Lung (tissue), 12 donors: ENCODE measurements around the gene FAM193A. TPM values are rescaled to one million over a fixed set of nuclear protein-coding genes. Genes with fewer than 3 reads are reported as not detected.

ENCODE experiments used
- ATAC-seq: fragments of 200-7000 bp; cut with Tn5 transposase; one replicate; pipeline ENCODE4 v1.9.1; 2020; ENCODE audit warnings: moderate number of reproducible peaks; ENCODE audit not compliant: insufficient read depth, low FRiP score
- DNase-seq, 3 donors: peaks; one replicate each; pipeline ENCODE4 v3.0.0-alpha.2; 2013 to 2017
- H3K27ac ChIP-seq, 2 donors: one replicate each; pipeline ENCODE4 v1.5.1; 2013; ENCODE audit warnings: mild to moderate bottlenecking in 2 of 2, moderate library complexity in 2 of 2, control low read depth in 1 of 2, inconsistent platforms in 1 of 2, low read depth in 1 of 2, low read length in 1 of 2
- H3K27me3 ChIP-seq, 3 donors: one replicate each; pipeline ENCODE4 v1.5.1; 2013; ENCODE audit warnings: low read length in 2 of 3; ENCODE audit not compliant: control insufficient read depth in 3 of 3, insufficient read depth in 3 of 3
- H3K36me3 ChIP-seq, 4 donors: one replicate each; pipeline ENCODE4 v1.5.1; 2013; ENCODE audit warnings: low read length in 4 of 4, mild to moderate bottlenecking in 1 of 4, moderate library complexity in 1 of 4; ENCODE audit not compliant: control insufficient read depth in 4 of 4, insufficient read depth in 4 of 4
- H3K4me1 ChIP-seq, 5 donors: one replicate each; pipeline ENCODE4 v1.5.1; 2013; ENCODE audit warnings: low read length in 5 of 5, mild to moderate bottlenecking in 2 of 5, moderate library complexity in 1 of 5; ENCODE audit not compliant: control insufficient read depth in 5 of 5, insufficient read depth in 5 of 5
- H3K4me3 ChIP-seq: one replicate; pipeline ENCODE4 v1.5.1; 2013; ENCODE audit warnings: mild to moderate bottlenecking, control low read depth, moderate library complexity
- H3K9ac ChIP-seq, 2 donors: one replicate each; pipeline ENCODE4 v1.5.1; 2013; ENCODE audit warnings: low read length in 2 of 2, control low read depth in 1 of 2; ENCODE audit not compliant: insufficient read depth in 1 of 2
- H3K9me3 ChIP-seq, 4 donors: one replicate each; pipeline ENCODE4 v1.5.1; 2013; ENCODE audit warnings: low read length in 3 of 4, mild to moderate bottlenecking in 1 of 4, moderate library complexity in 1 of 4; ENCODE audit not compliant: control insufficient read depth in 4 of 4, insufficient read depth in 3 of 4
- WGBS, 2 donors: extraction: QIAGEN DNeasy Blood & Tissue Kit; methylation state at CpG; one replicate each; pipeline ENCODE4 v1.1.7; 2013; 5-methylcytosine and 5-hydroxymethylcytosine counted together
- polyA plus RNA-seq, 2 donors: library from polyadenylated mRNA; stranded (reverse); fragments of 200-250 nt; gene quantifications; one replicate each; pipeline ENCODE4 v1.2.1, GENCODE V29; 2013
- total RNA-seq, 2 donors: library from RNA; depleted of rRNA in 1 of 2; stranded (reverse); fragments of >200 nt in 1 of 2; gene quantifications; one replicate each; pipeline ENCODE4 v1.2.1, GENCODE V29; 2014 to 2021
- TF ChIP-seq, protein P1 (sequence below): IDR thresholded peaks from 2 replicates; pipeline ENCODE4 v1.5.1; 2012; ENCODE audit warnings: mild to moderate bottlenecking; ENCODE audit errors: control extremely low read depth, extremely low read depth
- donor health status: control.
- donor health status: control.
- donor health status: Bipolar disorder and iron deficiency.
- donor health status: healthy.
- donor health status: DM: yes; HTN: yes; CAD: no.

The FAM193A gene
- total and polyA plus RNA-seq, 4 donors = 9.7 to 33.2 (median 17.5) TPM

DNA sequence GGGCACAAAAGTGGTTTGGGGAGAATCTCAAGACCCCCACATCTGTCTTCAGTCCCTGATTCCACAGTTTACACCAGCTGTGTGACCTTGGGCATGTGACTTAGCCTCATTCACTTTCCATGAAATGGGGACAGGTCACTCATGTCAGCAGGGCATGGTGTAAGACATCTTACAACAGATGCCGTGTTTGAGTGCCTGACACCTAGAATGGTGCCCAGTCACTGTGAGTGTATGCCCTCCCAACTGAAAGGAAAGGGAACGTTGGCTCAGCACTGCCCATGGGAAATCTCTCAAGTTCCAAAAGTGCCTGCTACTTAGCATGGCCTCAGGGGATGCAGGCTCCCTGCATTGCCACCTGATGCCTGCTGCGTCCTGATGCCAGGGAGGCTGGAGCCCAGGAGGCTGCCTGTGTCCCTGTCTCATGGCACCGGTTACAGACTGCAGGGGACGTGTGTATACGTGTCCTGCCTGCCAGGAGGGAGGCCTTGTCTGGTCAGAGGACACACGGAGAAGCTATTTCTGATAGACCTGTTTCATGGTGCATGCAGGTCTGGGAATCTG is 35.3 kb upstream of the FAM193A start:
- peaks cover 16 to 35% (median 26%) of the 10 kb centered on the region in 4 donors for H3K36me3 ChIP-seq
- WGBS, 2 donors = 95 to 96% methylated on average over 7 of the region's 7 CpGs

GRCh38 chr4:2503809-2504208 is 32.6 kb upstream of the FAM193A start:
- Histone ChIP-seq H3K4me1 (peaks cover 0 to 2% (median 0%) of the 10 kb centered on the region in 5 donors), H3K27me3 (no peaks in the 10 kb centered on the region), H3K9ac (no peak overlapping the region), H3K4me3 (no peak overlapping the region), H3K9me3 (no peaks in the 10 kb centered on the region), H3K27ac (no peak overlapping the region), H3K36me3 (peaks cover 15 to 34% (median 25%) of the 10 kb centered on the region in 4 donors)
- 97% methylated on average over 5 of the region's 5 CpGs for WGBS, 2 donors
- DNase-seq (no peak), ATAC-seq (no peak)
- TF ChIP-seq, protein P1, sequence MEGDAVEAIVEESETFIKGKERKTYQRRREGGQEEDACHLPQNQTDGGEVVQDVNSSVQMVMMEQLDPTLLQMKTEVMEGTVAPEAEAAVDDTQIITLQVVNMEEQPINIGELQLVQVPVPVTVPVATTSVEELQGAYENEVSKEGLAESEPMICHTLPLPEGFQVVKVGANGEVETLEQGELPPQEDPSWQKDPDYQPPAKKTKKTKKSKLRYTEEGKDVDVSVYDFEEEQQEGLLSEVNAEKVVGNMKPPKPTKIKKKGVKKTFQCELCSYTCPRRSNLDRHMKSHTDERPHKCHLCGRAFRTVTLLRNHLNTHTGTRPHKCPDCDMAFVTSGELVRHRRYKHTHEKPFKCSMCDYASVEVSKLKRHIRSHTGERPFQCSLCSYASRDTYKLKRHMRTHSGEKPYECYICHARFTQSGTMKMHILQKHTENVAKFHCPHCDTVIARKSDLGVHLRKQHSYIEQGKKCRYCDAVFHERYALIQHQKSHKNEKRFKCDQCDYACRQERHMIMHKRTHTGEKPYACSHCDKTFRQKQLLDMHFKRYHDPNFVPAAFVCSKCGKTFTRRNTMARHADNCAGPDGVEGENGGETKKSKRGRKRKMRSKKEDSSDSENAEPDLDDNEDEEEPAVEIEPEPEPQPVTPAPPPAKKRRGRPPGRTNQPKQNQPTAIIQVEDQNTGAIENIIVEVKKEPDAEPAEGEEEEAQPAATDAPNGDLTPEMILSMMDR = no peak

More for the DNA sequence above, 35.3 kb upstream of the FAM193A start:
- Histone ChIP-seq H3K27me3 (no peaks in the 10 kb centered on the region), H3K4me3 (no peak overlapping the region), H3K4me1 (peaks cover 0 to 2% (median 0%) of the 10 kb centered on the region in 5 donors), H3K27ac (no peak overlapping the region), H3K9ac (no peak overlapping the region), H3K9me3 (no peaks in the 10 kb centered on the region)
- ATAC-seq = no peak
- no peak for DNase-seq
- TF ChIP-seq, protein P1 = no peak

DNA sequence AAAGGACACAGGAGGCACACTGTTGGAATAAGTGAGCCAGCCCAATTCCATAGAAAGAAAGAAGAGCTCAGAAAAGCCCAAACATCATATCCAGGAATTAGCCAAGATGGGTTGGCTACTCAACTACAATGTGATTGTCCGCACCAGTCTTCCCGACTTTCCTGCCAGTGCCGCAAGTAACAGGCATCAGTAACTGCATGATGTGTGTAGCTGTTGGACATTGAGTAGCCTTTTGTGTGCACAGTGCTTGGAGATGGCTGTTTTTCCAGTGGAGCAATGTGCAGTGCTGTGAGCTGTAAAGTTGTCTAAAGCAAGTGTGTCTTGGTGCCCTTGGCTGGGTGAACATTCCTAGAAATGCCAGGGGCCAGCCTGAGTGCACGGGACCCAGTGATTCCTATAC is 29.2 kb upstream of the FAM193A start:
- Histone ChIP-seq H3K36me3 (peaks cover 3 to 44% (median 19%) of the 10 kb centered on the region in 4 donors), H3K27ac (no peak overlapping the region), H3K9ac (no peak overlapping the region), H3K9me3 (no peaks in the 10 kb centered on the region), H3K4me1 (peaks cover 0 to 2% (median 0%) of the 10 kb centered on the region in 5 donors), H3K27me3 (no peaks in the 10 kb centered on the region), H3K4me3 (no peak overlapping the region)
- DNase-seq (no peak), ATAC-seq (no peak)
- 97% methylated on average over 4 of the region's 4 CpGs for WGBS, 2 donors
- TF ChIP-seq, protein P1 = no peak

DNA sequence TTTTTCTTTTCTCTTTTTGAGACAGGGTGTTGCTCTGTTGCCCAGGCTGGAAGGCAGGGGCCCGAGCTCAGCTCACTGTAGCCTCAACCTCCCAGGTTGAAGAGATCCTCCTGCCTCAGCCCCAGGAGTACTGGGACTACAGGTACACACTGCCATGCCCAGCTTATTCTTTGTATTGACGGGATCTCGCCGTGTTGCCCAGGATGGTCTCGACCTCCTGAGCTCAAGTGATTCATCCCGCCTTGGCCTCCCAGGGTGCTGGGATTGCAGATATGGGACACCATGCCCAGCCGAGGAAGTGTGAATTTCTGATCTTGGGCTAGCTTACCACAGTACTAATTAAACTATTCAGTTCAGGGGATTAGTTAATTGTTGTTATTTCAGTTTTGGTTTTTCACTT is 28.6 kb upstream of the FAM193A start:
- DNase-seq (no peak), ATAC-seq (no peak)
- no peak overlapping the region for H3K9ac ChIP-seq
- H3K36me3 ChIP-seq = peaks cover 8 to 50% (median 22%) of the 10 kb centered on the region in 4 donors
- no peak overlapping the region for H3K4me3 ChIP-seq
- peaks cover 0 to 2% (median 0%) of the 10 kb centered on the region in 5 donors for H3K4me1 ChIP-seq
- H3K9me3 ChIP-seq = no peaks in the 10 kb centered on the region
- WGBS, 2 donors = 91 to 94% methylated on average over 7 of the region's 7 CpGs
- TF ChIP-seq, protein P1 = no peak
- H3K27ac ChIP-seq = no peak overlapping the region
- no peaks in the 10 kb centered on the region for H3K27me3 ChIP-seq
